ENCODE data around the gene IFI27. TPM values are rescaled to one million over a fixed set of nuclear protein-coding genes. Genes with fewer than 3 reads are reported as not detected.

IFI27 gene
- total and polyA plus RNA-seq, 10 of the 15 experiments (the other 5 are each of a cell fraction or from before 2014, with no cell fraction given), result 1.1 to 45.5 (median 3.3) TPM

GRCh38 chr14:94158239-94158883, 47.8 kb downstream of the IFI27 start:
- no peaks in the 10 kb centered on the region for H4K20me1 ChIP-seq (ENCODE audit: control insufficient read depth, insufficient read depth)
- in situ Hi-C loops (cut with MboI), result no loop called here
- ChIA-PET CTCF (interaction anchor here (1.7 kb wide), 1 partner anchor 22 kb away, joined by 7 read pairs; no protein-coding TSS in a partner anchor), POLR2A (no interaction called here), RAD21 (ENCODE audit: unreplicated experiment) (no interaction called here), SMC1A (ENCODE audit: uncharacterized antibody, unreplicated experiment) (no interaction called here)
- ATAC-seq, result no peak
- no peak overlapping the region for H3K27ac ChIP-seq (ENCODE audit: control insufficient read depth, insufficient read depth)
- H3K4me2 ChIP-seq (ENCODE audit: control insufficient read depth, insufficient read depth), result no peak overlapping the region
- intact Hi-C loops (cut with micrococcal nuclease; ENCODE audit: unreplicated experiment), result no loop called here
- H3K36me3 ChIP-seq (ENCODE audit: control insufficient read depth in 2 of 2, insufficient read depth in 2 of 2, low read length in 1 of 2), result no peaks in the 10 kb centered on the region
- BruUV-seq (replicated peaks), result no TSS peak
- no peak for FAIRE-seq
- no peak overlapping the region for H2AFZ ChIP-seq (ENCODE audit: control insufficient read depth, low read depth, low read length)
- H3K79me2 ChIP-seq (ENCODE audit: control insufficient read depth, insufficient read depth, low read length), result no peaks in the 10 kb centered on the region
- 21% methylated on average over 10 of the region's 10 CpGs for WGBS (ENCODE audit: insufficient coverage, insufficient replicate concordance, low lambda C conversion rate, missing lambda C conversion rate)
- no peak overlapping the region for H3K9ac ChIP-seq (ENCODE audit: control insufficient read depth, insufficient read depth, low read length)
- DNase-seq (ENCODE audit: low read depth, low spot score), result no peak
- H3K4me3 ChIP-seq, result no peak overlapping the region
- no peaks in the 10 kb centered on the region; the same call in 1 of the 3 replicates for H3K9me3 ChIP-seq (replicated peaks; ENCODE audit: control insufficient read depth, insufficient read depth, low read length)
- TF ChIP-seq SUZ12 (IDR thresholded peaks at IDR 0.05; ENCODE audit: unreplicated experiment), result no peak
- no peak for TF ChIP-seq YY1 (IDR thresholded peaks at IDR 0.05; ENCODE audit: low read depth, low read length)
- no peak for TF ChIP-seq PBX3 (IDR thresholded peaks at IDR 0.05; ENCODE audit: insufficient replicate concordance, low read depth, low read length)
- no peak for TF ChIP-seq ASH2L (IDR thresholded peaks at IDR 0.05; ENCODE audit: borderline replicate concordance, low read depth)
- TF ChIP-seq BRCA1 (IDR thresholded peaks at IDR 0.05; ENCODE audit: low read depth, low read length), result no peak
- TF ChIP-seq, protein P1, sequence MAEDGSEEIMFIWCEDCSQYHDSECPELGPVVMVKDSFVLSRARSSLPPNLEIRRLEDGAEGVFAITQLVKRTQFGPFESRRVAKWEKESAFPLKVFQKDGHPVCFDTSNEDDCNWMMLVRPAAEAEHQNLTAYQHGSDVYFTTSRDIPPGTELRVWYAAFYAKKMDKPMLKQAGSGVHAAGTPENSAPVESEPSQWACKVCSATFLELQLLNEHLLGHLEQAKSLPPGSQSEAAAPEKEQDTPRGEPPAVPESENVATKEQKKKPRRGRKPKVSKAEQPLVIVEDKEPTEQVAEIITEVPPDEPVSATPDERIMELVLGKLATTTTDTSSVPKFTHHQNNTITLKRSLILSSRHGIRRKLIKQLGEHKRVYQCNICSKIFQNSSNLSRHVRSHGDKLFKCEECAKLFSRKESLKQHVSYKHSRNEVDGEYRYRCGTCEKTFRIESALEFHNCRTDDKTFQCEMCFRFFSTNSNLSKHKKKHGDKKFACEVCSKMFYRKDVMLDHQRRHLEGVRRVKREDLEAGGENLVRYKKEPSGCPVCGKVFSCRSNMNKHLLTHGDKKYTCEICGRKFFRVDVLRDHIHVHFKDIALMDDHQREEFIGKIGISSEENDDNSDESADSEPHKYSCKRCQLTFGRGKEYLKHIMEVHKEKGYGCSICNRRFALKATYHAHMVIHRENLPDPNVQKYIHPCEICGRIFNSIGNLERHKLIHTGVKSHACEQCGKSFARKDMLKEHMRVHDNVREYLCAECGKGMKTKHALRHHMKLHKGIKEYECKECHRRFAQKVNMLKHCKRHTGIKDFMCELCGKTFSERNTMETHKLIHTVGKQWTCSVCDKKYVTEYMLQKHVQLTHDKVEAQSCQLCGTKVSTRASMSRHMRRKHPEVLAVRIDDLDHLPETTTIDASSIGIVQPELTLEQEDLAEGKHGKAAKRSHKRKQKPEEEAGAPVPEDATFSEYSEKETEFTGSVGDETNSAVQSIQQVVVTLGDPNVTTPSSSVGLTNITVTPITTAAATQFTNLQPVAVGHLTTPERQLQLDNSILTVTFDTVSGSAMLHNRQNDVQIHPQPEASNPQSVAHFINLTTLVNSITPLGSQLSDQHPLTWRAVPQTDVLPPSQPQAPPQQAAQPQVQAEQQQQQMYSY (CRISPR knock-in tag; IDR thresholded peaks at IDR 0.05), result no peak
- TF ChIP-seq SMC3 (IDR thresholded peaks at IDR 0.05; ENCODE audit: borderline replicate concordance, low read length), result no peak
- TF ChIP-seq, protein P2, sequence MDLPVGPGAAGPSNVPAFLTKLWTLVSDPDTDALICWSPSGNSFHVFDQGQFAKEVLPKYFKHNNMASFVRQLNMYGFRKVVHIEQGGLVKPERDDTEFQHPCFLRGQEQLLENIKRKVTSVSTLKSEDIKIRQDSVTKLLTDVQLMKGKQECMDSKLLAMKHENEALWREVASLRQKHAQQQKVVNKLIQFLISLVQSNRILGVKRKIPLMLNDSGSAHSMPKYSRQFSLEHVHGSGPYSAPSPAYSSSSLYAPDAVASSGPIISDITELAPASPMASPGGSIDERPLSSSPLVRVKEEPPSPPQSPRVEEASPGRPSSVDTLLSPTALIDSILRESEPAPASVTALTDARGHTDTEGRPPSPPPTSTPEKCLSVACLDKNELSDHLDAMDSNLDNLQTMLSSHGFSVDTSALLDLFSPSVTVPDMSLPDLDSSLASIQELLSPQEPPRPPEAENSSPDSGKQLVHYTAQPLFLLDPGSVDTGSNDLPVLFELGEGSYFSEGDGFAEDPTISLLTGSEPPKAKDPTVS (IDR thresholded peaks at IDR 0.05; ENCODE audit: low read depth, low read length), result no peak
- no peaks in the 10 kb centered on the region for H3K27me3 ChIP-seq (replicated peaks in 1 of 2; ENCODE audit: control insufficient read depth in 2 of 2, insufficient read depth in 2 of 2, low read length in 1 of 2)
- H3K4me1 ChIP-seq (ENCODE audit: control insufficient read depth, insufficient read depth, low read length), result peaks cover 3% of the 10 kb centered on the region; the same call in 1 of the 2 replicates
